ENCODE data around the gene MAX. TPM values are rescaled to one million over a fixed set of nuclear protein-coding genes. Genes with fewer than 3 reads are reported as not detected.

The MAX gene
- total and polyA plus RNA-seq, 2 experiments from 2014 or later, result 25.0 to 27.7 TPM

DNA sequence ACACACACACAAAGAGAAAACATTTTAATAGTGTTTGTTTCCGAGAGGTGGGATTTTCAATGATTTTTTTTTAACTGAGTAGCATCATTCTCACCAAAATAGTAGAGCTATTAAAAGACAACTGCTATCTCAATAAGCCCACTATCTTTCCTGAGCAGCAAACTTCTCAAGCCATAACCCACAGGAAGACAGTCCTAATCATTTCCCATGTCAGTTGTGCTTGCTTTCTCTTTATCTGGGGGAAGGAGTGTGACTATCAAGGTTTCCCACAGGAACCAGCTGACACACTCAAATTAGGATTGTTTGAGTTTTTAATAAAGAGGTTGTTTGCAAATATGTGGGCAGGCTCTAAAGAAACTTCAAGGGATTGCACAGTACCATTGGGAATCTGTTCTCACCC, 4.9 kb upstream of the MAX start:
- peaks cover 14% of the 10 kb centered on the region for H3K27me3 Mint-ChIP-seq (ENCODE audit: insufficient read depth, low read depth, poor library complexity)
- Histone ChIP-seq H3K4me1 (ENCODE audit: insufficient read depth) (no peaks in the 10 kb centered on the region), H3K27ac (ENCODE audit: low read depth) (no peak overlapping the region), H3F3A (replicated peaks; ENCODE audit: low read depth) (no peaks in the 10 kb centered on the region), H4K20me1 (replicated peaks; ENCODE audit: insufficient read depth) (no peaks in the 10 kb centered on the region; the same call in 1 of the 2 replicates), H3K4me2 (no peak overlapping the region), H3K79me2 (replicated peaks; ENCODE audit: insufficient read depth) (no peaks in the 10 kb centered on the region), H3K4me3 (no peak overlapping the region), H3K36me3 (ENCODE audit: insufficient read depth) (no peaks in the 10 kb centered on the region), H2AFZ (no peak overlapping the region), H3K27me3 (ENCODE audit: insufficient read depth) (peaks cover 6% of the 10 kb centered on the region; the same call in 1 of the 2 replicates), H3K9me2 (ENCODE audit: insufficient read depth) (no peaks in the 10 kb centered on the region)
- H3K4me3 Mint-ChIP-seq, result no peak overlapping the region
- ATAC-seq (no peak), DNase-seq (ENCODE audit: low spot score) (no peak)
- no peaks in the 10 kb centered on the region for H3K9me3 Mint-ChIP-seq
- H3K36me3 Mint-ChIP-seq (ENCODE audit: low read depth), result peaks cover 3% of the 10 kb centered on the region; the same call in 1 of the 3 replicates
- H3K4me1 Mint-ChIP-seq, result peaks cover 8% of the 10 kb centered on the region
- TF ChIP-seq STAT1 (IDR thresholded peaks at IDR 0.05; ENCODE audit: unreplicated experiment), result no peak
- TF ChIP-seq, protein P1, sequence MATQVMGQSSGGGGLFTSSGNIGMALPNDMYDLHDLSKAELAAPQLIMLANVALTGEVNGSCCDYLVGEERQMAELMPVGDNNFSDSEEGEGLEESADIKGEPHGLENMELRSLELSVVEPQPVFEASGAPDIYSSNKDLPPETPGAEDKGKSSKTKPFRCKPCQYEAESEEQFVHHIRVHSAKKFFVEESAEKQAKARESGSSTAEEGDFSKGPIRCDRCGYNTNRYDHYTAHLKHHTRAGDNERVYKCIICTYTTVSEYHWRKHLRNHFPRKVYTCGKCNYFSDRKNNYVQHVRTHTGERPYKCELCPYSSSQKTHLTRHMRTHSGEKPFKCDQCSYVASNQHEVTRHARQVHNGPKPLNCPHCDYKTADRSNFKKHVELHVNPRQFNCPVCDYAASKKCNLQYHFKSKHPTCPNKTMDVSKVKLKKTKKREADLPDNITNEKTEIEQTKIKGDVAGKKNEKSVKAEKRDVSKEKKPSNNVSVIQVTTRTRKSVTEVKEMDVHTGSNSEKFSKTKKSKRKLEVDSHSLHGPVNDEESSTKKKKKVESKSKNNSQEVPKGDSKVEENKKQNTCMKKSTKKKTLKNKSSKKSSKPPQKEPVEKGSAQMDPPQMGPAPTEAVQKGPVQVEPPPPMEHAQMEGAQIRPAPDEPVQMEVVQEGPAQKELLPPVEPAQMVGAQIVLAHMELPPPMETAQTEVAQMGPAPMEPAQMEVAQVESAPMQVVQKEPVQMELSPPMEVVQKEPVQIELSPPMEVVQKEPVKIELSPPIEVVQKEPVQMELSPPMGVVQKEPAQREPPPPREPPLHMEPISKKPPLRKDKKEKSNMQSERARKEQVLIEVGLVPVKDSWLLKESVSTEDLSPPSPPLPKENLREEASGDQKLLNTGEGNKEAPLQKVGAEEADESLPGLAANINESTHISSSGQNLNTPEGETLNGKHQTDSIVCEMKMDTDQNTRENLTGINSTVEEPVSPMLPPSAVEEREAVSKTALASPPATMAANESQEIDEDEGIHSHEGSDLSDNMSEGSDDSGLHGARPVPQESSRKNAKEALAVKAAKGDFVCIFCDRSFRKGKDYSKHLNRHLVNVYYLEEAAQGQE (IDR thresholded peaks at IDR 0.05; ENCODE audit: unreplicated experiment), result no peak
- TF ChIP-seq, protein P2, sequence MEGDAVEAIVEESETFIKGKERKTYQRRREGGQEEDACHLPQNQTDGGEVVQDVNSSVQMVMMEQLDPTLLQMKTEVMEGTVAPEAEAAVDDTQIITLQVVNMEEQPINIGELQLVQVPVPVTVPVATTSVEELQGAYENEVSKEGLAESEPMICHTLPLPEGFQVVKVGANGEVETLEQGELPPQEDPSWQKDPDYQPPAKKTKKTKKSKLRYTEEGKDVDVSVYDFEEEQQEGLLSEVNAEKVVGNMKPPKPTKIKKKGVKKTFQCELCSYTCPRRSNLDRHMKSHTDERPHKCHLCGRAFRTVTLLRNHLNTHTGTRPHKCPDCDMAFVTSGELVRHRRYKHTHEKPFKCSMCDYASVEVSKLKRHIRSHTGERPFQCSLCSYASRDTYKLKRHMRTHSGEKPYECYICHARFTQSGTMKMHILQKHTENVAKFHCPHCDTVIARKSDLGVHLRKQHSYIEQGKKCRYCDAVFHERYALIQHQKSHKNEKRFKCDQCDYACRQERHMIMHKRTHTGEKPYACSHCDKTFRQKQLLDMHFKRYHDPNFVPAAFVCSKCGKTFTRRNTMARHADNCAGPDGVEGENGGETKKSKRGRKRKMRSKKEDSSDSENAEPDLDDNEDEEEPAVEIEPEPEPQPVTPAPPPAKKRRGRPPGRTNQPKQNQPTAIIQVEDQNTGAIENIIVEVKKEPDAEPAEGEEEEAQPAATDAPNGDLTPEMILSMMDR (conservative IDR thresholded peaks at IDR 0.05; ENCODE audit: low read depth in 2 of 2), result no peak
- TF ChIP-seq EZH2phosphoT487 (IDR thresholded peaks at IDR 0.05; ENCODE audit: unreplicated experiment), result no peak
- no peak for TF ChIP-seq ETS1 (IDR thresholded peaks at IDR 0.05)
- no peak overlapping the region for H3K27ac Mint-ChIP-seq

DNA sequence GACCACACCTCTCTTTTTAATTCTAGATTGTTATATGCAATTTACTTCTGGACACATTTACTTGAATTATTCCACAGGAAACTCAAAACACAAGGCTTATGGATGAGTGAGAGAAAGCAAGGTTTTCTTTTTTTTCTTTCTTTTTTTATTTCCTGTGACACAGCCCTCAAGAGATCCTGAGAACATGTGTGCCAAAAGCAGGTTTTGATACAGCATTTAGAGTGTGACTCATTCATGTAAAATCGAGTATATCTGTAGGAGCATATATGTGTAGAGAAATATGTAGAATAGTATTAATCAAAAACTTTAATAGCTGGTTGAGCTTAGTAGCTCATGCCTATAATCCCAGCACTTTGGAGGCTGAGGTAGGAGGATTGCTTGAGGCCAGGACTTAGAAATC, 4.4 kb upstream of the MAX start:
- H2AFZ ChIP-seq, result 0 out of 2 replicates have a peak overlapping the region, but pooled peaks have one; percentile 47
- Mint-ChIP-seq H3K36me3 (ENCODE audit: low read depth) (peaks cover 3% of the 10 kb centered on the region; the same call in 1 of the 3 replicates), H3K27me3 (ENCODE audit: insufficient read depth, low read depth, poor library complexity) (peaks cover 14% of the 10 kb centered on the region), H3K27ac (no peak overlapping the region), H3K9me3 (no peaks in the 10 kb centered on the region), H3K4me1 (peaks cover 8% of the 10 kb centered on the region), H3K4me3 (no peak overlapping the region)
- no peak for ATAC-seq
- no peak overlapping the region for H3K4me2 ChIP-seq
- H3K79me2 ChIP-seq (replicated peaks; ENCODE audit: insufficient read depth), result no peaks in the 10 kb centered on the region
- H4K20me1 ChIP-seq (replicated peaks; ENCODE audit: insufficient read depth), result no peaks in the 10 kb centered on the region; the same call in 1 of the 2 replicates
- H3K27me3 ChIP-seq (ENCODE audit: insufficient read depth), result peaks cover 6% of the 10 kb centered on the region; the same call in 1 of the 2 replicates
- no peaks in the 10 kb centered on the region for H3K36me3 ChIP-seq (ENCODE audit: insufficient read depth)
- H3K27ac ChIP-seq (ENCODE audit: low read depth), result no peak overlapping the region
- H3F3A ChIP-seq (replicated peaks; ENCODE audit: low read depth), result no peaks in the 10 kb centered on the region
- H3K4me1 ChIP-seq (ENCODE audit: insufficient read depth), result no peaks in the 10 kb centered on the region
- no peak for DNase-seq (ENCODE audit: low spot score)
- no peak overlapping the region for H3K4me3 ChIP-seq
- no peaks in the 10 kb centered on the region for H3K9me2 ChIP-seq (ENCODE audit: insufficient read depth)
- TF ChIP-seq EZH2 (IDR thresholded peaks at IDR 0.05; ENCODE audit: low read depth, unreplicated experiment), result no peak
- no peak for TF ChIP-seq ZNF331 (CRISPR knock-in tag; IDR thresholded peaks at IDR 0.05; ENCODE audit: low read depth)
- TF ChIP-seq STAT1 (IDR thresholded peaks at IDR 0.05; ENCODE audit: unreplicated experiment), result no peak
- TF ChIP-seq, protein P1 (IDR thresholded peaks at IDR 0.05; ENCODE audit: unreplicated experiment), result no peak
- TF ChIP-seq, protein P2 (conservative IDR thresholded peaks at IDR 0.05; ENCODE audit: low read depth in 2 of 2), result no peak

Measured in GM23338 (cell line).